Measurements from ENCODE around the gene MYH6.

DNA sequence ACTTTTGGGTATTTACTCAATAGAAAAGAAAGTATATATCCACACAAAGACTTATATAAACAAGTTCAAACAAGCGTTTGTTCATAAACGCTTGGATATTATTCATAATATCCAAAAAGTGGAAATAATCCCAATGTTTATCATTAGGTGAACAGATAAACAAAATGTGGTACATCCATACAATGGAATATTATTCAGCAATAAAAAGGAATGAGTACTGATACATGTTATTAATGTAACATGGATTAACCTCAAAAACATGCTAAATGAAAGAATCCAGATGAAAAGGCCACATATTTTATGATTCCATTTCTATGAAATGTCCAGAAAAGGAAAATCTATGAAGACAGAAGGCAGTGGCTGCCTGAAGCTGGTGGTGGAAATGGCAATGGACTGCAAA lies 44.2 kb upstream of the MYH6 start:
- no peak for TF ChIP-seq EZH2 (IDR thresholded peaks at IDR 0.05; ENCODE audit: low read length, missing control alignments)
- TF ChIP-seq, protein P1, sequence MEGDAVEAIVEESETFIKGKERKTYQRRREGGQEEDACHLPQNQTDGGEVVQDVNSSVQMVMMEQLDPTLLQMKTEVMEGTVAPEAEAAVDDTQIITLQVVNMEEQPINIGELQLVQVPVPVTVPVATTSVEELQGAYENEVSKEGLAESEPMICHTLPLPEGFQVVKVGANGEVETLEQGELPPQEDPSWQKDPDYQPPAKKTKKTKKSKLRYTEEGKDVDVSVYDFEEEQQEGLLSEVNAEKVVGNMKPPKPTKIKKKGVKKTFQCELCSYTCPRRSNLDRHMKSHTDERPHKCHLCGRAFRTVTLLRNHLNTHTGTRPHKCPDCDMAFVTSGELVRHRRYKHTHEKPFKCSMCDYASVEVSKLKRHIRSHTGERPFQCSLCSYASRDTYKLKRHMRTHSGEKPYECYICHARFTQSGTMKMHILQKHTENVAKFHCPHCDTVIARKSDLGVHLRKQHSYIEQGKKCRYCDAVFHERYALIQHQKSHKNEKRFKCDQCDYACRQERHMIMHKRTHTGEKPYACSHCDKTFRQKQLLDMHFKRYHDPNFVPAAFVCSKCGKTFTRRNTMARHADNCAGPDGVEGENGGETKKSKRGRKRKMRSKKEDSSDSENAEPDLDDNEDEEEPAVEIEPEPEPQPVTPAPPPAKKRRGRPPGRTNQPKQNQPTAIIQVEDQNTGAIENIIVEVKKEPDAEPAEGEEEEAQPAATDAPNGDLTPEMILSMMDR (conservative IDR thresholded peaks at IDR 0.05 in 1 of 2, IDR thresholded peaks at IDR 0.05 in 1 of 2; ENCODE audit: low read depth in 1 of 2, low read length in 2 of 2): no peak
